H1 (cell line): ENCODE data around the gene NEK10. TPM values are rescaled to one million over a fixed set of nuclear protein-coding genes. Genes with fewer than 3 reads are reported as not detected.

ENCODE experiments used
- CTCF ChIA-PET: fragments of 300-600 bp; sonication (Branson Sonifier 250); formaldehyde crosslinking; loops from one replicate; lab custom pipeline; 2021; ENCODE audit not compliant: partially characterized antibody; lab: Charles Lee
- POLR2A ChIA-PET: fragments of 300-600 bp; sonication (Branson Sonifier 250); formaldehyde crosslinking; loops from one replicate; lab custom pipeline; 2021; ENCODE audit warnings: inconsistent platforms; ENCODE audit not compliant: partially characterized antibody; lab: Charles Lee
- DNase-seq, 2 experiments: peaks; one replicate each; pipeline versions ENCODE4 v3.0.0 to v3.0.0-alpha.2; 2010 to 2022; ENCODE audit warnings: low spot score in 2 of 2, low read depth in 1 of 2, mixed read lengths in 1 of 2
- FAIRE-seq: peaks from 2 replicates; lab custom pipeline; 2011; peaks lifted over from hg19 to GRCh38; lab: Jason Lieb, UNC
- H2AFZ ChIP-seq: 2 replicates; pipeline ENCODE4 v1.8.1; 2012; ENCODE audit warnings: low read length, inconsistent platforms
- H2AK5ac ChIP-seq: 2 replicates; pipeline ENCODE4 v1.6.1; 2013; ENCODE audit warnings: low read depth, low read length
- H2BK120ac ChIP-seq: replicated peaks from 2 replicates; pipeline ENCODE3; 2013; ENCODE audit warnings: low read depth, low read length, inconsistent platforms
- H2BK12ac ChIP-seq: 2 replicates; pipeline ENCODE4 v1.6.1; 2013; ENCODE audit warnings: low read depth, low read length
- H2BK15ac ChIP-seq: 2 replicates; pipeline ENCODE4 v1.6.1; 2013; ENCODE audit warnings: low read length
- H2BK20ac ChIP-seq: 2 replicates; pipeline ENCODE4 v1.6.1; 2013; ENCODE audit warnings: low read length
- H2BK5ac ChIP-seq: 2 replicates; pipeline ENCODE4 v1.6.1; 2013; ENCODE audit warnings: low read depth, low read length
- H3K14ac ChIP-seq: 2 replicates; pipeline ENCODE4 v1.6.1; 2013; ENCODE audit warnings: inconsistent platforms; ENCODE audit not compliant: insufficient read length
- H3K18ac ChIP-seq: 2 replicates; pipeline ENCODE4 v1.6.1; 2013; ENCODE audit warnings: low read length; ENCODE audit errors: extremely low read depth
- H3K23ac ChIP-seq: 2 replicates; pipeline ENCODE4 v1.6.1; 2013; ENCODE audit warnings: inconsistent platforms; ENCODE audit not compliant: insufficient read length
- H3K23me2 ChIP-seq: 2 replicates; pipeline ENCODE4 v1.6.1; 2013; ENCODE audit warnings: low read depth, low read length
- H3K27ac ChIP-seq: 2 replicates; pipeline ENCODE4 v1.6.1; 2011; ENCODE audit warnings: low read depth, low read length, inconsistent platforms
- H3K27me3 ChIP-seq, 4 experiments: replicated peaks in 1 of 4; 1 replicate in 1 of 4; 2 replicates in 3 of 4; pipeline versions ENCODE4 v1.6.1 to v1.8.1; 2011 to 2013; ENCODE audit warnings: low read length in 3 of 4, mild to moderate bottlenecking in 3 of 4, inconsistent platforms in 2 of 4, mixed read lengths in 2 of 4, moderate library complexity in 1 of 4; ENCODE audit not compliant: control insufficient read depth in 3 of 4, insufficient read depth in 3 of 4; ENCODE audit errors: extremely low read depth in 1 of 4
- H3K36me3 ChIP-seq, 4 experiments: 2 replicates each; pipeline versions ENCODE4 v1.6.1 to v1.8.1; 2011 to 2013; ENCODE audit warnings: mild to moderate bottlenecking in 4 of 4, low read length in 3 of 4, moderate library complexity in 2 of 4, control low read depth in 1 of 4, inconsistent platforms in 1 of 4; ENCODE audit not compliant: insufficient read depth in 4 of 4, control insufficient read depth in 2 of 4
- H3K4ac ChIP-seq: replicated peaks from 2 replicates; pipeline ENCODE3; 2013; ENCODE audit warnings: low read length, low read depth, mixed read lengths, inconsistent platforms; ENCODE audit not compliant: insufficient read length
- H3K4me1 ChIP-seq, 4 experiments: replicated peaks in 1 of 4; 1 replicate in 1 of 4; 2 replicates in 3 of 4; pipeline versions ENCODE4 v1.6.1 to v1.8.1; 2011 to 2013; ENCODE audit warnings: low read length in 3 of 4, inconsistent platforms in 2 of 4, mixed read lengths in 1 of 4; ENCODE audit not compliant: insufficient read depth in 4 of 4, control insufficient read depth in 3 of 4
- H3K4me2 ChIP-seq, 2 experiments: 2 replicates each; pipeline versions ENCODE4 v1.6.1 to v1.8.1; 2011 to 2013; ENCODE audit warnings: low read depth in 2 of 2, low read length in 2 of 2, control low read depth in 1 of 2, inconsistent platforms in 1 of 2, mild to moderate bottlenecking in 1 of 2; ENCODE audit not compliant: insufficient read depth in 1 of 2
- H3K4me3 ChIP-seq, 4 experiments: fragments of 200-600, 300-600 bp in 1 of 4; sonication (generic), shearing (Covaris generic), sonication (Bioruptor Twin) in 1 of 4; 2 replicates each; pipeline versions ENCODE4 v1.5.1 to v1.8.1; 2011 to 2016; ENCODE audit warnings: low read length in 4 of 4, low read depth in 3 of 4, control low read depth in 2 of 4, inconsistent platforms in 2 of 4, mild to moderate bottlenecking in 2 of 4, mixed read lengths in 1 of 4, moderate library complexity in 1 of 4; ENCODE audit not compliant: insufficient read depth in 2 of 4; ENCODE audit errors: extremely low read depth in 1 of 4
- H3K56ac ChIP-seq: replicated peaks from 2 replicates; pipeline ENCODE3; 2013; ENCODE audit warnings: low read depth, mild to moderate bottlenecking, mixed read lengths, low read length, inconsistent platforms; ENCODE audit not compliant: insufficient read length
- H3K79me1 ChIP-seq: 2 replicates; pipeline ENCODE4 v1.6.1; 2013; ENCODE audit warnings: low read depth, low read length, control low read depth
- H3K79me2 ChIP-seq, 2 experiments: 2 replicates each; pipeline versions ENCODE4 v1.6.1 to v1.8.1; 2012 to 2013; ENCODE audit warnings: low read length in 2 of 2, mild to moderate bottlenecking in 2 of 2, inconsistent platforms in 1 of 2; ENCODE audit not compliant: insufficient read depth in 2 of 2, control insufficient read depth in 1 of 2
- H3K9ac ChIP-seq, 4 experiments: replicated peaks in 1 of 4; 1 replicate in 1 of 4; 2 replicates in 3 of 4; pipeline versions ENCODE4 v1.6.1 to v1.8.1; 2011 to 2013; ENCODE audit warnings: low read depth in 3 of 4, low read length in 3 of 4, control low read depth in 2 of 4, mild to moderate bottlenecking in 2 of 4, moderate library complexity in 2 of 4, inconsistent platforms in 1 of 4; ENCODE audit errors: extremely low read depth in 1 of 4
- H3K9me3 ChIP-seq, 2 experiments: 2 replicates each; pipeline versions ENCODE4 v1.6.1 to v1.8.1; 2012 to 2013; ENCODE audit warnings: mild to moderate bottlenecking in 2 of 2, moderate library complexity in 2 of 2, control low read depth in 1 of 2, inconsistent platforms in 1 of 2, low read depth in 1 of 2, low read length in 1 of 2, mixed read lengths in 1 of 2; ENCODE audit not compliant: insufficient read depth in 2 of 2
- H4K20me1 ChIP-seq, 2 experiments: replicated peaks in 1 of 2; 2 replicates each; pipeline versions ENCODE3 to v1.8.1; 2011 to 2013; ENCODE audit warnings: inconsistent platforms in 2 of 2, low read length in 2 of 2, mild to moderate bottlenecking in 1 of 2; ENCODE audit not compliant: insufficient read depth in 2 of 2, control insufficient read depth in 1 of 2
- H4K5ac ChIP-seq: 2 replicates; pipeline ENCODE4 v1.6.1; 2013; ENCODE audit warnings: low read length, low read depth, mixed read lengths, inconsistent platforms; ENCODE audit not compliant: insufficient read length
- H4K8ac ChIP-seq: 2 replicates; pipeline ENCODE4 v1.8.0; 2013; ENCODE audit warnings: mild to moderate bottlenecking, moderate library complexity, low read length, inconsistent platforms; ENCODE audit not compliant: insufficient read depth; ENCODE audit errors: extremely low read depth
- H4K91ac ChIP-seq: replicated peaks from 2 replicates; pipeline ENCODE3; 2013; ENCODE audit warnings: low read length, mixed read lengths, inconsistent platforms; ENCODE audit not compliant: insufficient read length
- EZH2 ChIP-seq: fragments of 200-600 bp; sonication (generic); IDR thresholded peaks from 2 replicates; pipeline ENCODE4 v1.7.1; 2012; ENCODE audit warnings: low read depth, mild to moderate bottlenecking, moderate library complexity, low read length, inconsistent platforms; ENCODE audit not compliant: severe bottlenecking
- GABPA ChIP-seq: IDR thresholded peaks from 2 replicates; pipeline ENCODE4 v1.6.1; 2011; ENCODE audit warnings: mild to moderate bottlenecking, low read length, moderate library complexity, borderline replicate concordance; ENCODE audit not compliant: insufficient read depth
- RNF2 ChIP-seq: fragments of 200-900, 300-1000 bp; sonication (generic); IDR thresholded peaks from 2 replicates; pipeline ENCODE4 v1.7.1; 2016; ENCODE audit warnings: borderline replicate concordance, low read depth, mild to moderate bottlenecking, antibody characterized with exemption, low read length; ENCODE audit not compliant: poor library complexity, severe bottlenecking; ENCODE audit errors: missing control alignments
- WGBS, 2 experiments: shearing (Covaris generic) in 1 of 2; methylation state at CpG; one replicate each; pipeline versions ENCODE4 v1.1.6 to v1.1.7; 2013 to 2015; ENCODE audit warnings: low lambda C conversion rate in 2 of 2, mixed read lengths in 2 of 2, inconsistent platforms in 1 of 2, low coverage in 1 of 2, missing lambda C conversion rate in 1 of 2; ENCODE audit not compliant: insufficient replicate concordance in 2 of 2, insufficient coverage in 1 of 2, insufficient read length in 1 of 2; ENCODE audit errors: extremely low coverage in 1 of 2, missing lambda C conversion rate in 1 of 2; 5-methylcytosine and 5-hydroxymethylcytosine counted together
- polyA plus RNA-seq, 7 experiments: library from polyadenylated mRNA; depleted of rRNA in 3 of 7; stranded (reverse) in 5 of 7; unstranded in 2 of 7; fragments of >200 nt in 5 of 7; fragments of 200-250 nt in 2 of 7; gene quantifications; 1 replicate in 5 of 7; 2 replicates in 1 of 7; 4 replicates in 1 of 7; pipeline versions ENCODE4 v1.2.1 to v1.2.3, GENCODE V29; 2011 to 2013; ENCODE audit warnings: missing spikeins in 2 of 7, mixed read lengths in 2 of 7
- total RNA-seq: library from RNA; stranded (reverse); fragmentation: NEBNext Ultra II Directional; extraction: Animal tissue kit (Norgen Biotek cat#: 25700); gene quantifications from 2 replicates; pipeline ENCODE4 v1.2.1, GENCODE V29; 2021

NEK10 gene
- total and polyA plus RNA-seq, 2 of the 8 experiments (the other 6 are each of a cell fraction or from before 2014, with no cell fraction given) = 0.18 to 0.50 TPM

DNA sequence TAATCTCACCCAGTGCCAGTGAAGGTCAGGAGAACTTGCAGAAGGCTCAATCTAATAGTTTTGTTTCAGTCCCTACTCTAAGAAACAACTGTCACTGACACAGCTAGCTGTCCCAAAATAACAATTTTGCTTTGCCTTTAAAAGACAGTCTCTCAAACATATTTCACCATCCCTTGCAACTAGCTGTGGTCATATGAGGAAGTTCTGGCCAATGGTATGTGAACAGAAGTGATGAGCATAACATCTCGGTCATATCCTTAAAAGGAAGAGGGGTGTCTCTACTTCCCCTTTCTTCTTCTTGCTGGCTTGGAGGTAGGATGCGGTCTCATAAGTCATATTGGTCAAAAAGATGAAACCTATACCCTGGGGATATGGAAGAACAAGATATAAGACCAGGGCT is 198.1 kb downstream of the NEK10 start:
- Histone ChIP-seq H4K20me1 (no peaks in the 10 kb centered on the region), H3K23me2 (no peaks in the 10 kb centered on the region), H3K9ac (no peak overlapping the region), H2BK12ac (no peak overlapping the region), H3K4ac (no peak overlapping the region), H3K4me1 (no peaks in the 10 kb centered on the region), H3K4me2 (no peak overlapping the region), H3K56ac (no peak overlapping the region), H2BK120ac (no peak overlapping the region), H2BK20ac (no peak overlapping the region), H3K27ac (no peak overlapping the region), H3K23ac (no peak overlapping the region), H3K79me1 (no peaks in the 10 kb centered on the region), H2BK15ac (no peak overlapping the region), H2BK5ac (no peak overlapping the region), H3K9me3 (no peaks in the 10 kb centered on the region), H3K18ac (no peak overlapping the region), H3K4me3 (no peak overlapping the region), H4K91ac (no peak overlapping the region), H3K36me3 (no peaks in the 10 kb centered on the region), H4K8ac (no peak overlapping the region), H2AFZ (no peak overlapping the region), H3K79me2 (no peaks in the 10 kb centered on the region), H4K5ac (no peak overlapping the region), H3K27me3 (no peaks in the 10 kb centered on the region), H2AK5ac (no peak overlapping the region), H3K14ac (no peak overlapping the region)
- DNase-seq (no peak), FAIRE-seq (peak; percentile 32)
- WGBS, 2 experiments = 85% methylated on average over 2 of the region's 2 CpGs; no CpG with 5 or more reads in 1 of the 2 experiments
- TF ChIP-seq RNF2 (no peak), GABPA (no peak), EZH2 (no peak)
- ChIA-PET CTCF (interaction anchor here (1.0 to 4.2 kb wide), 4 partner anchors 58 to 94 kb away, joined by 3 to 22 read pairs (median 4); no protein-coding TSS in a partner anchor), POLR2A (no interaction called here)
